CD4-positive, alpha-beta T cell treated with Interleukin-10 for 1 hour (primary cell): ENCODE measurements around the gene SYNDIG1.

Experiments used
- DNase-seq: peaks from one replicate; pipeline ENCODE4 v3.0.0-alpha.2; 2020

The SYNDIG1 gene

GRCh38 chr20:24477831-24478547 lies 8.6 kb downstream of the SYNDIG1 start:
- no peak for DNase-seq

- no peak for DNase-seq
These were observed 9.2 kb downstream of the SYNDIG1 start for GRCh38 chr20:24478584-24478983.

GRCh38 chr20:24479106-24479505 lies 9.7 kb downstream of the SYNDIG1 start:
- no peak for DNase-seq

- no peak for DNase-seq
These were observed 10.2 kb downstream of the SYNDIG1 start for GRCh38 chr20:24479595-24479994.

- DNase-seq, result no peak
These were observed 11.1 kb downstream of the SYNDIG1 start for GRCh38 chr20:24480509-24480908.

- DNase-seq, result no peak
These were observed 11.7 kb downstream of the SYNDIG1 start for GRCh38 chr20:24481173-24481572.

GRCh38 chr20:24483435-24484080 lies 14.1 kb downstream of the SYNDIG1 start:
- no peak for DNase-seq

GRCh38 chr20:24484081-24484450 lies 14.6 kb downstream of the SYNDIG1 start:
- DNase-seq, result no peak

- DNase-seq, result no peak
These were observed 16.6 kb downstream of the SYNDIG1 start for GRCh38 chr20:24485981-24486380.

- no peak for DNase-seq
These were observed 17.8 kb downstream of the SYNDIG1 start for GRCh38 chr20:24487240-24487639.

GRCh38 chr20:24487648-24488047 lies 18.2 kb downstream of the SYNDIG1 start:
- no peak for DNase-seq

GRCh38 chr20:24488064-24488799 lies 18.8 kb downstream of the SYNDIG1 start:
- DNase-seq, result no peak

- no peak for DNase-seq
These were observed 19.4 kb downstream of the SYNDIG1 start for GRCh38 chr20:24488800-24489175.

GRCh38 chr20:24489193-24489592 lies 19.8 kb downstream of the SYNDIG1 start:
- DNase-seq, result no peak

- no peak for DNase-seq
These were observed 20.3 kb downstream of the SYNDIG1 start for GRCh38 chr20:24489631-24490260.

- no peak for DNase-seq
These were observed 21.2 kb downstream of the SYNDIG1 start for GRCh38 chr20:24490598-24490997.

GRCh38 chr20:24491041-24491756 lies 21.8 kb downstream of the SYNDIG1 start:
- no peak for DNase-seq

- no peak for DNase-seq
These were observed 22.7 kb downstream of the SYNDIG1 start for GRCh38 chr20:24492031-24492607.

- no peak for DNase-seq
These were observed 23.3 kb downstream of the SYNDIG1 start for GRCh38 chr20:24492698-24493097.

GRCh38 chr20:24493181-24493580 lies 23.8 kb downstream of the SYNDIG1 start:
- DNase-seq, result no peak

GRCh38 chr20:24493661-24494459 lies 24.4 kb downstream of the SYNDIG1 start:
- no peak for DNase-seq

- DNase-seq, result no peak
These were observed 25.1 kb downstream of the SYNDIG1 start for GRCh38 chr20:24494460-24494920.
